SK-MEL-5 (cell line): ENCODE measurements around the gene CCSER2. TPM values are rescaled to one million over a fixed set of nuclear protein-coding genes. Genes with fewer than 3 reads are reported as not detected.
"Not testable (repeated sequence)": the region's sequence is repeated elsewhere in the genome, so short reads cannot be mapped to it uniquely, and the experiment has no call there.

Experiments
- DNase-seq: peaks from one replicate; pipeline ENCODE4 v3.0.0-alpha.2; 2016; ENCODE audit warnings: low read depth, low spot score
- in situ Hi-C: cut with HindIII; loops from 2 replicates; pipeline ENCODE4 v1.10.0; 2016; ENCODE audit warnings: low sequenced_read_pairs, high pct_unique_total_duplicates, low pct_unique_long_range_greater_than_20kb
- total RNA-seq: library from RNA; depleted of rRNA; stranded (reverse); fragments of >200 nt; shearing (Covaris generic); gene quantifications from 2 replicates; pipeline ENCODE4 v1.2.3, GENCODE V29; 2014

CCSER2 gene
- total RNA-seq, 1 experiment from 2014 or later = 15.6 TPM

DNA sequence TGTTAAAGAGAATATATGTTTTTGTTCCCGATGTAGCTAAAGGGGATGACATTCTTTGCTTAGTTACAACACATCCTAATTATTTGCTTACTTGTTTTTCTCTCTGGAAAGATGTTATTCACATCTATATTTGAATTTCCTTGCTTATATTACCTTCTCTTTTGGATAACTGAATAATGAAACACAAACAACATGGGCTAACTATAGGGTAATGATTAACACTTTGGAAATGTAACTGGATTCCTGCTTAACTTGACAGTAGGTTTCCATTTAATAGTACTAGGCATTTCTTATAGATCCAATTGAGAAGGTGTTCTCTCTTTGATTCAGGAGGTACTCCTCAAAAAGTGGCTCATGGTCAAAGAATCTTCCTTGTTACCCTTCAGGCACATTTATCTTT, 141.1 kb downstream of the CCSER2 start:
- no peak for DNase-seq
- in situ Hi-C loops = no loop called here

GRCh38 chr10:84473136-84473535, 144.7 kb downstream of the CCSER2 start:
- in situ Hi-C loops = no loop called here
- DNase-seq = no peak

- in situ Hi-C loops = no loop called here
- no peak for DNase-seq
Observed at GRCh38 chr10:84477398-84478128, 149.2 kb downstream of the CCSER2 start.

DNA sequence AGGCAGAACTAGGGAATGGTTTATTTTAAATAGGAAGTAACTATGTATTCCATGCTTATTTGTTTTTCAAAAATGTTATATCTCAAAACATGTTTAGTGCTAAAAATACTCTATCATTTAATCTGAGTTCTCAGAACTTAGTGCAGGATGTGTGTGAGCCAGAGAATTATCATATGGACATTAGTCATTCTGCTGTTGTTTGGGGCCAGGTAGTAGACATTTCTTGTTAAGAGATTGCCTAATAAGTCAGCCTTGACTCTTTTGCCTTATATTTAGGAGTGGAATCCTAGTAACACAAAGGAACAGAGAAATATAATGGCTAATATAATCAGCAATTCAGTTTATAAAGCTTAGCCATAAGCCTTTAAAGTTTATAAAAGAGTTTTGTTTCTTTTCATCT, 149.8 kb downstream of the CCSER2 start:
- in situ Hi-C loops = no loop called here
- DNase-seq = no peak

- in situ Hi-C loops = no loop called here
Observed at GRCh38 chr10:84478679-84479078, 150.3 kb downstream of the CCSER2 start.

DNA sequence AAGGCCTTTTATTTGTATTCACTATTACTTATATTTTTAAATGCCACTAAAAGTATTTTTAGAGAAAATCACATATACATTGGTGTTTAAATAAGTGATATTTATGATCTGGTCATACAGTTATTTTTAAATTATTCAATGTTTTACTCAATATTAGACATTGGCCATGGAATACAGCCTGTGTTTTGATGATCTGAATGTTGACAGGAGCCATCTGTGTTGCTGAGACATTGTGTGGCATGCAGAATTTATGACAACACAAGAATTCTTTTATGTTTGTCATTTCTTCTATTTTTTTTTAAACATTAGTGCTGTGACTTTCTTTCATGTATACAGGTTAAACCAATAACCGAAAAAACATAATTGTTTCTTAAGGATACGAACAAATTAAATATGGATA, 156.2 kb downstream of the CCSER2 start:
- in situ Hi-C loops = no loop called here
- no peak for DNase-seq

More at GRCh38 chr10:84478679-84479078, 150.3 kb downstream of the CCSER2 start:
- no peak for DNase-seq

GRCh38 chr10:84493361-84493760, 165.0 kb downstream of the CCSER2 start:
- in situ Hi-C loops = no loop called here
- DNase-seq = no peak

- DNase-seq = no peak
- in situ Hi-C loops = no loop called here
Observed at GRCh38 chr10:84493951-84494848, 165.8 kb downstream of the CCSER2 start.

DNA sequence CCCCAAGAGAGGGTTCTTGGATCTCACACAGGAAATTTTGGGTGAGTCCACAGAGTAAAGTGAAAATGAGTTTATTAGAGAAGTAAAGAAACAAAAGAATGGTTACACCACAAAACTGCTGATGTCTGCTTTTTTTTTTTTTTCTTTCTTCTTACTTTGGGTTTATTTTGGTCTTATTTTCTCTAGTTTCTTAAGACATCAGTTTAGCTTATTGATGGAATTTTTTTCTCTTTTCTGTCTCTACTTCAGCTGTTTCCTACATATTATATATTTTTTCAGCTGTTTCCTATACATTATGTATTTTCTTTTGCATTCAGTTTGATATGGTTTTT, 166.4 kb downstream of the CCSER2 start:
- DNase-seq = no peak
- in situ Hi-C loops = no loop called here

- in situ Hi-C loops = no loop called here
- DNase-seq = no peak
Observed at GRCh38 chr10:84497978-84498377, 169.6 kb downstream of the CCSER2 start.

- DNase-seq, in situ Hi-C loops: not testable (repeated sequence)
Observed at GRCh38 chr10:84499039-84499438, 170.7 kb downstream of the CCSER2 start.

GRCh38 chr10:84499846-84500245, 171.5 kb downstream of the CCSER2 start:
- no peak for DNase-seq
- in situ Hi-C loops = no loop called here

DNA sequence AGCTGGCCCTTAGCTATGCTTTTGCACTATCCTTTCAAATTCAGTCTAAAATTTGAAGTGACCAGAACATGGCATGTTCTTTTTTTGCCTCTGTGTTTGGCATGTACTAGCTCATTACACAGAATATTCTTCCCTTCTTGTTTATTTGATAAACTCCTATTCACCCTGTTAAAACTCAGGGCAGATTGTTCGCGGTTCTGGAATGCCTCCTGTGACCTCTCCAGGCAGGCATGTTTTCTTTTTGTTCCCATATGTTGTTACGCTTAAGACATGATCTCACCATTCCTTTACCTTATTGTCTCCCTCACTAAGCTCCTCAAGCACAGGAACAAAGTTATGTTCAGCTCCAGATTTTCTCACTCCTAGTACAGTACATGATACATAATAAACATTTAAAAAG, 181.7 kb downstream of the CCSER2 start:
- no peak for DNase-seq
- in situ Hi-C loops = no loop called here

DNA sequence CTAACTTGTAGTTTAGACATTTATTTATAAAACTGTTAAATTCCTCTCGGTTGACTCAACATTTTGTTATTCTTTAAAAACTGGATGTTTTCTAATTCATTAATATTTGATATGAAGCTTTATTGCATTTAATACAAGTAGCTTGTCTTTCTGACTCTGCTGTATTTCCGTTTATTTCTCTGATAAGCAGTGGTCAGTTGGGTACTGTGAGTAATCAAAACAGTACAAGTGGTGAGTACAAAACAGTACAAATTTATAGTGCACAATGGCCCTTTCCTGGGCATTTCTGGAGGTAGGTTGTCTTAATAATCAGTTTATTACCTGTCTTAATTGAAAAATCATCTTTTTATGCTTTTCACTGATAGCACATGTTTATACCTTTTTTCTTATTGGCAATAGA, 182.7 kb downstream of the CCSER2 start:
- in situ Hi-C loops = no loop called here
- no peak for DNase-seq

GRCh38 chr10:84511709-84512285, 183.4 kb downstream of the CCSER2 start:
- in situ Hi-C loops = no loop called here
- no peak for DNase-seq

GRCh38 chr10:84517554-84517953, 189.2 kb downstream of the CCSER2 start:
- in situ Hi-C loops = no loop called here
- DNase-seq = no peak

GRCh38 chr10:84519235-84519634, 190.8 kb downstream of the CCSER2 start:
- in situ Hi-C loops = no loop called here
- no peak for DNase-seq

GRCh38 chr10:84521013-84521412, 192.6 kb downstream of the CCSER2 start:
- in situ Hi-C loops = no loop called here

DNA sequence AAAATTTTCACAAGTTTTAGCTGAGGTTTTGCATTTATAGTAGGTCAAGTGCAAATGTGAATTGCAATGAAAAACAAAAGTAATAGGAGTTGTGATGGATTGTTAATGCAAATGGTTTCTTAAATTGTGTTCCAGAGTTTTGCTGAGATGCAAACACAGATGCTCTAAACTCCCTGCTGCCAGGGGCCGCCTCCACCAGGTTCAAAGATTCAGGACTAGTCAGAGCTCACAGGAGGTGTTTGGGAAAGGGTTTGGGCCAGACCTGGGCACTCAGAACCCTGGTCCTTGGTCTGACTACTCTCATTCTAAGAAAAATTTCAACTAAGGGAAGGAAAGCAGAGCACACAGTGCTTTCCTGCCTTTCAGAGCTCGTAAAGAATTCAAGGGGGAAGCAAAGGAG, 193.1 kb downstream of the CCSER2 start:
- in situ Hi-C loops = no loop called here
- DNase-seq = no peak

More at GRCh38 chr10:84521013-84521412, 192.6 kb downstream of the CCSER2 start:
- DNase-seq = no peak
